HG03521 (cell line): ENCODE measurements around the gene TMEFF1.

ENCODE experiments used
- ATAC-seq: cut with Tn5 transposase; IDR thresholded peaks from one replicate; pipeline ENCODE4 v1.9.1; 2021; ENCODE audit warnings: mild to moderate bottlenecking, moderate library complexity; ENCODE audit not compliant: unreplicated experiment

Gene TMEFF1

GRCh38 chr9:100447041-100447440 lies 25.9 kb upstream of the TMEFF1 start:
- ATAC-seq: no peak

- no peak for ATAC-seq
These were observed 24.7 kb upstream of the TMEFF1 start for GRCh38 chr9:100448266-100448665.

GRCh38 chr9:100449420-100449819 lies 23.5 kb upstream of the TMEFF1 start:
- ATAC-seq: peak; percentile 54

GRCh38 chr9:100452894-100453293 lies 20.1 kb upstream of the TMEFF1 start:
- no peak for ATAC-seq

- no peak for ATAC-seq
These were observed 17.5 kb upstream of the TMEFF1 start for GRCh38 chr9:100455470-100455869.

GRCh38 chr9:100457517-100457916 lies 15.4 kb upstream of the TMEFF1 start:
- ATAC-seq: no peak

- no peak for ATAC-seq
These were observed 13.0 kb upstream of the TMEFF1 start for GRCh38 chr9:100459963-100460362.

- ATAC-seq: no peak
These were observed 7.7 kb upstream of the TMEFF1 start for GRCh38 chr9:100465274-100465673.

- ATAC-seq: no peak
These were observed 7.2 kb upstream of the TMEFF1 start for GRCh38 chr9:100465761-100466160.

- no peak for ATAC-seq
These were observed 6.6 kb upstream of the TMEFF1 start for GRCh38 chr9:100466171-100466828.

- ATAC-seq: peak; percentile 51
These were observed 6.1 kb upstream of the TMEFF1 start for GRCh38 chr9:100466829-100467221.

GRCh38 chr9:100468041-100468440 lies 4.9 kb upstream of the TMEFF1 start:
- ATAC-seq: no peak

- no peak for ATAC-seq
These were observed 681 bp upstream of the TMEFF1 start for GRCh38 chr9:100472268-100472667.

- ATAC-seq: peak; percentile 60
These were observed 530 bp downstream of the TMEFF1 start for GRCh38 chr9:100473276-100474081.

- no peak for ATAC-seq
These were observed 1.4 kb downstream of the TMEFF1 start for GRCh38 chr9:100474082-100474923.

- ATAC-seq: no peak
These were observed 2.0 kb downstream of the TMEFF1 start for GRCh38 chr9:100474924-100475276.

- no peak for ATAC-seq
These were observed 4.3 kb downstream of the TMEFF1 start for GRCh38 chr9:100477241-100477640.

- no peak for ATAC-seq
These were observed 5.2 kb downstream of the TMEFF1 start for GRCh38 chr9:100478192-100478591.

GRCh38 chr9:100479820-100480219 lies 6.9 kb downstream of the TMEFF1 start:
- ATAC-seq: no peak

GRCh38 chr9:100485196-100485595 lies 12.2 kb downstream of the TMEFF1 start:
- ATAC-seq: no peak

- no peak for ATAC-seq
These were observed 13.7 kb downstream of the TMEFF1 start for GRCh38 chr9:100486479-100487176.
